Spleen (tissue), 7 donors: ENCODE data around the gene OR4C6.

Experiments used
- CTCF ChIP-seq, 11 experiments: fragments of 200-600 bp in 7 of 11; fragments of 450-650 bp in 4 of 11; sonication (generic) in 4 of 11; IDR thresholded peaks in 8 of 11; conservative IDR thresholded peaks in 3 of 11; 1 replicate in 7 of 11; 2 replicates in 4 of 11; pipeline versions ENCODE4 v1.4.0 to v1.8.0; 2016 to 2021; ENCODE audit warnings: antibody characterized with exemption in 11 of 11, inconsistent platforms in 4 of 11, mild to moderate bottlenecking in 1 of 11
- POLR2A ChIP-seq, 3 donors: fragments of 450-650 bp; IDR thresholded peaks; one replicate each; pipeline ENCODE4 v1.5.1; 2017; ENCODE audit warnings: antibody characterized with exemption in 3 of 3, mild to moderate bottlenecking in 1 of 3
- POLR2AphosphoS5 ChIP-seq, 3 donors: sonication (generic); formaldehyde crosslinking; IDR thresholded peaks; one replicate each; pipeline ENCODE4 v1.5.1; 2017; ENCODE audit warnings: antibody characterized with exemption in 3 of 3
- donor health status: DM: no; HTN: no; CAD: no; lungs with moderate emphysema.
- donor health status: DM: no; HTN: no; CAD: no.
- donor health status: DM: no; HTN: no; CAD: no.

GRCh38 chr11:55661901-55662300, at the start of gene OR4C6:
- TF ChIP-seq CTCF (IDR thresholded peaks at IDR 0.05 in 8 of 11, conservative IDR thresholded peaks at IDR 0.05 in 3 of 11) (no peak), POLR2AphosphoS5 (IDR thresholded peaks at IDR 0.05) (no peak), POLR2A (IDR thresholded peaks at IDR 0.05) (no peak)
